ENCODE results near the gene VTI1A.
"Not testable (repeated sequence)": the region's sequence is repeated elsewhere in the genome, so short reads cannot be mapped to it uniquely, and the experiment has no call there.

VTI1A gene

DNA sequence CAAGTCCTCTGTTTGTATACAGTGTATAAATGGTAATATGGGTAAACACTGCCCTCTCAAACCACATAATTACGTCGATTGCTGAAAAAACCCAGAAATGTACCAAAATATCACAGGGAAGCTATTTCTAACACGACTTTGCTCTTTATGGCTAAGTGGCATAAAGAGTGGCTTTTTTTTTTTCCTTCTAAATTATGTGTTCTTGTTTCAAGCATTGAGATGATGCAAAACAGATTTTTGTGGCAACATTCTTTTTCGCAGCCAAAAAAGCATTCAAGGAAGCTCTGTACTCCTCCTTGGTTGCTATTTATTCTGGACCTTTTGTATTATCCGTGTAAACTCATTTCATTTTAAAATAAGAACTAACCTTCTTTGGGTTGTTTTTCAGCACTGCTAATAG lies 138.9 kb downstream of the VTI1A start:
- H3K4me1 ChIP-seq (ENCODE audit: control insufficient read depth, insufficient read depth, low read length) = peaks cover 7% of the 10 kb centered on the region
- H3K27me3 ChIP-seq (ENCODE audit: control insufficient read depth, insufficient read depth, low read length) = no peaks in the 10 kb centered on the region
- H3K9ac ChIP-seq (ENCODE audit: low read length) = no peak overlapping the region
- no peaks in the 10 kb centered on the region for H3K36me3 ChIP-seq (ENCODE audit: control insufficient read depth, insufficient read depth, low read length)
- H3K9me3 ChIP-seq (ENCODE audit: control insufficient read depth, low read length) = no peaks in the 10 kb centered on the region
- no peak overlapping the region for H3K4me3 ChIP-seq (ENCODE audit: low read length)

DNA sequence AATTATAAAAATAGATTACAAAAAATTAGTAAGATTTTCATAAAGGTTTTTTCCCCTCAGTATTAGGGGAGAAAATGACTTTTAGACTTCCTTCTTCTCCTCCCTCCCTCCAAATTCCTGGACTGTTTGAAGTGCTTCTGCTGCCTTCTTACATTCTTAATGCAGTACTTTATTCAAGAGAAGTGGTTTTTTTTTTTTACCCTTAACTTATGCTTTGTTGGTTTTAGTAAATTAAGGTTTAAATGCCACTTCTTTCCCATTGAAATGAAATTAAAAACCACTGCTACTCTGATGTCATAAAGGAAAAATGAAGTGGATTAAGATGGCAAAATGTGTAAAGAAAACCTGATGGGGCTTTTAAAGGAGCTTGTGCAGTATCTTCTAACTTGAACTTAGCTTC lies 140.7 kb downstream of the VTI1A start:
- Histone ChIP-seq H3K27me3 (ENCODE audit: control insufficient read depth, insufficient read depth, low read length) (no peaks in the 10 kb centered on the region), H3K9me3 (ENCODE audit: control insufficient read depth, low read length) (no peaks in the 10 kb centered on the region), H3K4me1 (ENCODE audit: control insufficient read depth, insufficient read depth, low read length) (peaks cover 7% of the 10 kb centered on the region), H3K36me3 (ENCODE audit: control insufficient read depth, insufficient read depth, low read length) (no peaks in the 10 kb centered on the region), H3K9ac (ENCODE audit: low read length) (no peak overlapping the region), H3K4me3 (ENCODE audit: low read length) (no peak overlapping the region)

DNA sequence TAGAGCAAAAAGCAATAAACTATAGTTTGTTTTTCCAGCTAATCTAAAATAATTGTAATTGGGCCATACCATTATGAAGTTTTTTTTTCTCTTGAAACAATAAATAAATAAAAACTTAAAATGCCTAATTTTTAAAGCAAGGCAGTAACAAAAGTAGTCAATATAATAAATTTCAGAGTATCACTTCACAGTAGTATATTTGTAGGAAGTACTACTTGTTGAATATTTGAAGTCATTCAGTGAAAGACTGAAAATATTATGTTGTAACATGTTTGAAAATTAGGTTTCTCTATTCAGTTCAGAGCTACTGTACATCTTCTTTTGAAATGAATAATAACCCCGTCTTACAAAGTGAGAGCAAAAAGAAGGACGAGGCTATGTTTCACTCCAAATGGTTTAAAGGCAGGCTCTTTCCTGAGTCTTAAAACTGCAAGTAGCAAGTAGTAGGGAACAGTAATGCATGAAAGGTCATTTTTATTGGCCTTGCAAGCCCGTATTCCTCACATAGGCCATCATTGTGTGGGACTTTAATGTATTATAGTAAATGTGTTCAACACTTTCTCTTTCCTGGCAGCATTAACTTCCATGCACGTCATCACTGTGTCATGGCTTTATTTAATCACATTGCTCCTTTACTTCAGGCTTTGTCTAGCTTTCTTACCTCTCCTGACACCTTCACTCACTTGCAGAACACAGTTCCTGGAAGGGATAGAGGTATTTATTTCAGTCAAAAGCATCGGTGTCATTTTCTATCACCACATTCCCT lies 141.4 kb downstream of the VTI1A start:
- Histone ChIP-seq H3K27me3 (ENCODE audit: control insufficient read depth, insufficient read depth, low read length) (no peaks in the 10 kb centered on the region), H3K4me1 (ENCODE audit: control insufficient read depth, insufficient read depth, low read length) (peaks cover 7% of the 10 kb centered on the region), H3K36me3 (ENCODE audit: control insufficient read depth, insufficient read depth, low read length) (no peaks in the 10 kb centered on the region), H3K9ac (ENCODE audit: low read length) (no peak overlapping the region), H3K9me3 (ENCODE audit: control insufficient read depth, low read length) (no peaks in the 10 kb centered on the region), H3K4me3 (ENCODE audit: low read length) (no peak overlapping the region)

DNA sequence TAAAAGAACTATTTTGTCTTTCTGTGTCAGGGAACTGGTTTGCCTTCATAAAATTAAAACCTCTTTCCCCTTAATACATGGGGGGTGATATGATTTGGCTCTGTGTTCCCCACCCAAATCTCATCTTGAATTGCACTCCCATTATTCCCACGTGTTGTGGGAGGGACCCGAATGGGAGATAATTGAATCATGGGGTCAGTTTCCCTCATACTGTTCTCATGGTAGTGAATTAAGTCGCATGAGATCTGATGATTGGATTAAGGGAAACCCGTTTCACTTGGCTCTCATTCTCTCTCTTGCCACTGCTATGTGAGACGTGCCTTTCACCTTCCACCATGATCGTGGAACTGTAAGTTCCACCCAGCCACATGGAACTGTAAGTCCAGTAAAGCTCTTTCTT lies 142.1 kb downstream of the VTI1A start:
- H3K36me3 ChIP-seq (ENCODE audit: control insufficient read depth, insufficient read depth, low read length) = no peaks in the 10 kb centered on the region
- no peaks in the 10 kb centered on the region for H3K27me3 ChIP-seq (ENCODE audit: control insufficient read depth, insufficient read depth, low read length)
- no peaks in the 10 kb centered on the region for H3K9me3 ChIP-seq (ENCODE audit: control insufficient read depth, low read length)
- H3K4me1 ChIP-seq (ENCODE audit: control insufficient read depth, insufficient read depth, low read length) = peaks cover 7% of the 10 kb centered on the region
- H3K4me3 ChIP-seq (ENCODE audit: low read length) = no peak overlapping the region
- H3K9ac ChIP-seq (ENCODE audit: low read length) = no peak overlapping the region

GRCh38 chr10:112590786-112591185 lies 143.8 kb downstream of the VTI1A start:
- not testable (repeated sequence) for H3K9me3 ChIP-seq (ENCODE audit: control insufficient read depth, low read length); H3K9ac ChIP-seq (ENCODE audit: low read length); H3K4me3 ChIP-seq (ENCODE audit: low read length); H3K4me1 ChIP-seq (ENCODE audit: control insufficient read depth, insufficient read depth, low read length); H3K36me3 ChIP-seq (ENCODE audit: control insufficient read depth, insufficient read depth, low read length); H3K27me3 ChIP-seq (ENCODE audit: control insufficient read depth, insufficient read depth, low read length)

GRCh38 chr10:112593023-112593422 lies 146.0 kb downstream of the VTI1A start:
- Histone ChIP-seq H3K9me3 (ENCODE audit: control insufficient read depth, low read length) (no peaks in the 10 kb centered on the region), H3K27me3 (ENCODE audit: control insufficient read depth, insufficient read depth, low read length) (no peaks in the 10 kb centered on the region), H3K4me1 (ENCODE audit: control insufficient read depth, insufficient read depth, low read length) (no peaks in the 10 kb centered on the region), H3K9ac (ENCODE audit: low read length) (no peak overlapping the region), H3K4me3 (ENCODE audit: low read length) (no peak overlapping the region), H3K36me3 (ENCODE audit: control insufficient read depth, insufficient read depth, low read length) (no peaks in the 10 kb centered on the region)

- H3K27me3 ChIP-seq (ENCODE audit: control insufficient read depth, insufficient read depth, low read length) = no peaks in the 10 kb centered on the region
- no peaks in the 10 kb centered on the region for H3K4me1 ChIP-seq (ENCODE audit: control insufficient read depth, insufficient read depth, low read length)
- no peaks in the 10 kb centered on the region for H3K9me3 ChIP-seq (ENCODE audit: control insufficient read depth, low read length)
- no peaks in the 10 kb centered on the region for H3K36me3 ChIP-seq (ENCODE audit: control insufficient read depth, insufficient read depth, low read length)
- no peak overlapping the region for H3K4me3 ChIP-seq (ENCODE audit: low read length)
- no peak overlapping the region for H3K9ac ChIP-seq (ENCODE audit: low read length)
Observed at GRCh38 chr10:112601214-112602090, 154.4 kb downstream of the VTI1A start.

DNA sequence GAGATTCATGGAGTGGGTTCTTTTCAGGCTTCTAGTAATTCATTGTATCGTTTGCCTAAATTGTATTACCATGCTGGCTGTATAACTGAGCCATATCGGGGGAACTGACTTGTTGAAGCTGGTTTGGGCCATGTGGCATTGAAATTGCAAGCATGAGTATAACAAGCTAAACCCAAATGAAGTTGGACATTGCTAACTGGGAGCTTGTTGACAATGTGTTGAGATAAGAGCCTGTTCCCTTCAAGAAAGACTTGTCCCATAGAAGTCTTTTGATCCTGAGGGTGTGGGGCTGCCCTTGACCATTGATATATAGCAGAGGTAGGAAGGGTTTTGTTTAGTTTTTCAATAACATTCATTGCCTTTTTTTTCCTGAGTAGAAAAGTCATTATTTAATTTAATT lies 156.0 kb downstream of the VTI1A start:
- Histone ChIP-seq H3K9ac (ENCODE audit: low read length) (no peak overlapping the region), H3K36me3 (ENCODE audit: control insufficient read depth, insufficient read depth, low read length) (no peaks in the 10 kb centered on the region), H3K9me3 (ENCODE audit: control insufficient read depth, low read length) (no peaks in the 10 kb centered on the region), H3K4me3 (ENCODE audit: low read length) (no peak overlapping the region), H3K4me1 (ENCODE audit: control insufficient read depth, insufficient read depth, low read length) (no peaks in the 10 kb centered on the region), H3K27me3 (ENCODE audit: control insufficient read depth, insufficient read depth, low read length) (no peaks in the 10 kb centered on the region)

GRCh38 chr10:112605063-112605462 lies 158.0 kb downstream of the VTI1A start:
- Histone ChIP-seq H3K9ac (ENCODE audit: low read length) (no peak overlapping the region), H3K9me3 (ENCODE audit: control insufficient read depth, low read length) (no peaks in the 10 kb centered on the region), H3K4me1 (ENCODE audit: control insufficient read depth, insufficient read depth, low read length) (no peaks in the 10 kb centered on the region), H3K27me3 (ENCODE audit: control insufficient read depth, insufficient read depth, low read length) (no peaks in the 10 kb centered on the region), H3K36me3 (ENCODE audit: control insufficient read depth, insufficient read depth, low read length) (no peaks in the 10 kb centered on the region), H3K4me3 (ENCODE audit: low read length) (no peak overlapping the region)

DNA sequence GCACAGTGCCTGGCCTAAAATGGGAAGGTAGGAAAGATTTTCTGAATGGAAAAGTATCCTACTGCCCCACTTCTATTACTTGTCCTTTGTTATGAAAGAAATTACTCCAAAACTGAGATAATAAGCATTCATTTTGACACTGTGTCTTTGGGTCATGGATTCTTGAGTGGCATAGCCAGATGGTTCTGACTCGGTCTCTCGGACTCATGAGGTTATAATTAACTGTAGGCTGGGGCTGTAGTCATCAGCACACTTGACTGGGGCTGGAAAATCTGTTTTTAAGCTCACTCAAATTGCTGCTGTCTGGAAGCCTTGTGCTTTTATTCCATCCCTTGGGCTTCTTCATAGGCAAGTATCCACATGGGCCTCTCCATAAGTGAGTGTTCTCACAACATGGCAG lies 160.5 kb downstream of the VTI1A start:
- Histone ChIP-seq H3K9me3 (ENCODE audit: control insufficient read depth, low read length) (no peaks in the 10 kb centered on the region), H3K9ac (ENCODE audit: low read length) (no peak overlapping the region), H3K4me1 (ENCODE audit: control insufficient read depth, insufficient read depth, low read length) (no peaks in the 10 kb centered on the region), H3K27me3 (ENCODE audit: control insufficient read depth, insufficient read depth, low read length) (no peaks in the 10 kb centered on the region), H3K36me3 (ENCODE audit: control insufficient read depth, insufficient read depth, low read length) (no peaks in the 10 kb centered on the region), H3K4me3 (ENCODE audit: low read length) (no peak overlapping the region)

DNA sequence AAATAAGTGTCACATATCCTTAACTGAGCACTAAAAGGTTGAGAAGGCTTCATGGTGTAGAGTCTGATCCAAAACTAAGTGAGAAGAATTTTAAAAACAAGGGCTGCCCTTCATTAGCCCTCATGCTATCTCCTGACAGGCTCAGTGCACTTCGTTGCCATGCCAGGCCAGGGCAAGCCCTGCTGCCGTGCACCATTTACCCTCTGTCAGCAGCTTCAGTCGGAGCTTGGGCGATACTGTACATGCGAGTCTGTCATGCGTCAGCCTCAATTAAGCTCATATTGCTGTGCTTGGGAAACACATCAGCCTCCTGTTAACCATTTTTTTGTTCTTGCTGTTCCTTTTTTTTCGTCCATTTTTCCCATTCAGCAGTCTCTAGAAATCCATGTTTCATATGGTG lies 166.6 kb downstream of the VTI1A start:
- Histone ChIP-seq H3K4me1 (ENCODE audit: control insufficient read depth, insufficient read depth, low read length) (no peaks in the 10 kb centered on the region), H3K27me3 (ENCODE audit: control insufficient read depth, insufficient read depth, low read length) (no peaks in the 10 kb centered on the region), H3K36me3 (ENCODE audit: control insufficient read depth, insufficient read depth, low read length) (no peaks in the 10 kb centered on the region), H3K4me3 (ENCODE audit: low read length) (no peak overlapping the region), H3K9ac (ENCODE audit: low read length) (no peak overlapping the region), H3K9me3 (ENCODE audit: control insufficient read depth, low read length) (no peaks in the 10 kb centered on the region)

DNA sequence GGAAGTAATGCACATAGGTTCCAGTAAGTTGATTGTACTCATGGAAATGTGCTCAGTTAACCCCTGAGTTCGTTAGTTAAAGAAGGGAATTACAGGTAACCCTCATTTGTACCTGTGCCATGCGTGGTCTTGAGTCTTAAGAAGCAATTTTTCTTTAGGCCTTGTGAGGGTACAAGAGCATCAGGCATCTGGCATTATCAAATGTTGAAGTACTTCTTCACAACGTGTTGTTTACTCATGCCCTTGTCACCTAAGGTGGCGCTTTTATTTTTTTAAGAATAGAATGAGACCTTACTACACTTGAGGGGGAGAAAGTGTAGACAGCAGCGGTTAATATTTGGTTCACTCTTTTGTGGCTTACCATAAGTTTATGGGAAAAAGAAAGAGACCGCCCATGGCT lies 167.1 kb downstream of the VTI1A start:
- Histone ChIP-seq H3K4me3 (ENCODE audit: low read length) (no peak overlapping the region), H3K9me3 (ENCODE audit: control insufficient read depth, low read length) (no peaks in the 10 kb centered on the region), H3K4me1 (ENCODE audit: control insufficient read depth, insufficient read depth, low read length) (no peaks in the 10 kb centered on the region), H3K36me3 (ENCODE audit: control insufficient read depth, insufficient read depth, low read length) (no peaks in the 10 kb centered on the region), H3K27me3 (ENCODE audit: control insufficient read depth, insufficient read depth, low read length) (no peaks in the 10 kb centered on the region), H3K9ac (ENCODE audit: low read length) (no peak overlapping the region)

Measured in mucosa of stomach (tissue), 1 donor.